Activated CD4-positive, alpha-beta T cell treated with anti-CD3 and anti-CD28 coated beads for 48 hours (primary cell): ENCODE results near the gene KLHL30.

Experiments
- DNase-seq: peaks from one replicate; pipeline ENCODE4 v3.0.0-alpha.2; 2020

The KLHL30 gene

DNA sequence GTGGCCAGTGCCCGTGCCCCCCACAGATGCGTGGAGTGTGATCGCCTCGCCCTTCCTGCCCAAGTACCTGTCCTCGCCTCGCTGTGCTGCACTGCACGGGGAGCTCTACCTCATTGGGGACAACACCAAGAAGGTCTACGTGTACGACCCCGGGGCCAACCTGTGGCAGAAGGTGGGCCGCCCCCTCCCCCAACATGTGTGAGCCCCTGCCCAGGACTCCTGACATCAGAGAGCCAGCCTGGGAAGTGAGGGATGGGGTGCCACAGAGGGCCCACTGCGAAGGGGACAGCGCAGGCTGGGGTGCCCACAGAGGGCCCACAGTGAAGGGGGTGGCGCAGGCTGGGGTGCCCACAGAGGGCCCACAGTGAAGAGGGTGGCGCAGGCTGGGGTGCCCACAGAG lies 10.5 kb downstream of the KLHL30 start:
- no peak for DNase-seq

DNA sequence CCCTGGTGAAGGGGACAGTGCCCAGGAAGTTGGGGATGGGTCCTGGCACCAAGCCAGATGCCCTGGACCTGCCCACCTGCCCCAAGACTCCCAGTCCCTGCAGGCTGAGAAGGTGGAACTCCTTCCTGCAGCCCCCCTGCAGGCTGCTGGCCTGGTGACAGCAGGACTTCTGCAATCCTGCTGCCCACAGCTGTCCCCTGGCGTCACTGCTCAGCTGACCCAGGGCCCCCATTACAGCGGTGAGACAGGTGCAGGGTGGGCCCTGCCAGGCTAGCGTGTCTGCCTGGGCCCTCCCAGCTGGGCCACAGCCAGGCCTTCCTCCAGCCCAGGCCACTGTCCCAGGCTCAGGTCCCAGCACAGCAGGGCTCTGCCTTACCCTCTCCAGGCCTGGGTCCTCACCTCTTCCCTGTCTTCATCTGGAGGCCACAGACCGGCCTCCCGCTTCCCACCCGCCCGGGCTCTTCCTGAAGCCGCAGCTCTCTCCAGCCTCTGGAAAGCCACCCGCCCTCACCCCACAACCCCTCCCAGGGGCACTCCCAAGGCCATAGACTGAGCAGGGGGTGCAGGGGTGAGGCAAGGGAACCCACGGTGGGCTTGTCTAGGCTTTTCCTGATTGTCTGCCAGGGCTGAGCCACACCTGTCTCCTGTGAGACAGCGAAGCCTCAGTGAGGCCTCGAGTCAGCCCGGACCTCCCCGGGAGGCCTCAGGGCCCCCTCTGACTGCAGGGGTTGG lies 11.5 kb downstream of the KLHL30 start:
- no peak for DNase-seq

DNA sequence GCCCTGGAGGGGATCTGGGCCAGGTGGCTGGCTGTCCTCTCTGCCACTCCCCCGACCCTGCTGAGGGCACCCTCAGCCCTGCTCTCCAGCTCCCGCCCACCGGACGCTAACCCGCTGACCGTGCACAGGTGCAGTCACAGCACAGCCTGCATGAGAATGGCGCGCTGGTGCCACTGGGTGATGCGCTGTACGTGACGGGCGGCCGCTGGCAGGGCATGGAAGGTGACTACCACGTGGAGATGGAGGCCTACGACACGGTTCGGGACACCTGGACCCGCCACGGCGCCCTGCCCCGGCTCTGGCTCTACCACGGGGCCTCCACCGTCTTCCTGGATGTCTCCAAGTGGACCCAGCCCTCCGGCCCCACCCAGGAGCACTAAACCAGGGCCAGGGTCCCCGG lies 12.2 kb downstream of the KLHL30 start:
- DNase-seq: no peak

DNA sequence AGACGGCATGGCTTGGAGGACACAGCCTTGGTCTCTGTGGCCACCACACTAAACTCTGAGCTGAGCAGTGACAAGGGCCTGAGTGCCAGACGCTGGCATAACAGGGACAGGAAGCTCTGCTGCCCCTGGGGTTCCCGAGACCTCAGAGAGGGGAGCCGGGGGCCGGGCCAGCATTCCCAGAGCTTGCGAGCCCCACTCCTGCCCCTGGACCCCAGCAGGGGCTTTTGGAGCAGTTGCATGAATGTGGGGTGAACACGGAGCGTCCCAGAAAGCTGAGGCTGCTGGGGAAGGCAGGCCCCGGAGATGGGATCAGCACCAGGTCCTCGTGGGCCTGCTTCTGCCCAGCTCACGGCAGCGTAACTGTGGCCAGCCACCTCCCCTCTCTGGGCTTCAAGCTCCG lies 12.7 kb downstream of the KLHL30 start:
- no peak for DNase-seq

DNA sequence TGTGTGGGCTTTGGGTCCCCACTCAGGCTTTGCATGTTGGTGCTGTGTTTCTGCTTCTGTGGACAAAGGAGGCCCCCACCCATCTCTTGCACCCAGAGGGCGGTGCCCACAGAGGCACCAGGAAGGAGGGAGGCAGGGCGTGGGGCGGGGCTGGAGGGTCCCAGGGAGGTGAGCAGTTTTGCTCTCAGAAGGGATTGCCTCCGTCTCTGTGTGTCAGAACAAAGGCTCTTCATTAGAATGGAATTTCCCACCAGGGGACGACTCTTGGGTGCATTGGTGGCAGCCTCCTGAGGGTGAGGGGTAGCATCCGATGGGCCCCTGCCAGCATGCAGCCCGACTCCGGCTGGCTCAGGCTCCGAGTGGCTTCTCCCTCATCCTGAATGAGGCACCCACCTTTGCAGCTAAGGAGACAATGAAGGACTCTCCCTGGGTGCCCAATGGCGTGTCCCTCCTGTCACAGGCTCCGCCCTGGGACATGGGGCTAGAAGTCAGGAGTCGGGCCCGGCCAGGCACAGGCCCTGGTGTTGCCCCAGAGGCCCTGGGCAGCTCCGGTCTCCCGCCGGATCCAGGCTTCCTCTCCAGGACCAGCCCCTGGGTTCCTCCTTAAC lies 13.3 kb downstream of the KLHL30 start:
- no peak for DNase-seq

DNA sequence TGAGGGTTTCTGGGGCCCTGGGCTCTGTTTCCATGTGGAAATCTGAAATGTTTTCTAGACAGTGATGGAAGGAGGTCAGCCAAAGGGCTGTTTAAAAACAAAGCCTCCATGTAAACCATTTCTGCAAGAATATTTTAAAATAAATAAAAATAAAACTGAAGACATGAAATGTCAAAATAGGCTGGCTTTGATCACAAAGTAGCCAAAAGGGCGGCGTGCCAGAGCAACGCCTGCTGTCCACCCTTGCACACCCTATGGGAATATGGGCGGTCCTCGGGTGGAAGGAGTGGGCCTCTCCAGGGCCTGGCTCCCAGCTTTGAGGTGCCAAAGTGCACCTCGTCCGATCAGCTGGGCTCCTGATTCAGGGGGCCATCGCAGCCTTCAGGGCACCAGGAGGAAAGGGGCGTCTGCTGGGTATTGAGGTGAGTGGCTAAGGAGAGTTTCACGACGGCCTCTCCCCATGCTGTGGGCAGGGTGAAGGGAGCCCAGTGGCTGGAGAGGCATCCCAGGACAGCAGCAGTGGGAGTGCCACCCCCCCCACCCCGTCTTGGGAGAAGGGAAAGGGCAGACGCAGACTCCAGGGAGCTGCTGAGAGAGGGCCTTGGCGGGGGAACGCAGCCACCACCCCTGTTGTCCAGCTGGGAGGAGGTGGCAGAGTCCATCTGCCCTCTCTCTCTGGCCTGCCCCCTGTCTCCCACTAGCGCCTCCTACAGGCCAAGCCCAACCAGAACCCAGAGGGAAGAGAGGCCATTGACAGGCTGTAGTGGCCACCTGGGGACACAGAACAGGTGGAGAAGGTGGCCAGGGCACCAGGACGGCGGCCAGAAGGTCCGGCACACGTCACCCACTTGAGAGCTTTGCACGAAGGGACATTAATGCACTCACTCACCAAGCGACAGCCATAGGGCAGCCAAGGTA lies 14.6 kb downstream of the KLHL30 start:
- no peak for DNase-seq

DNA sequence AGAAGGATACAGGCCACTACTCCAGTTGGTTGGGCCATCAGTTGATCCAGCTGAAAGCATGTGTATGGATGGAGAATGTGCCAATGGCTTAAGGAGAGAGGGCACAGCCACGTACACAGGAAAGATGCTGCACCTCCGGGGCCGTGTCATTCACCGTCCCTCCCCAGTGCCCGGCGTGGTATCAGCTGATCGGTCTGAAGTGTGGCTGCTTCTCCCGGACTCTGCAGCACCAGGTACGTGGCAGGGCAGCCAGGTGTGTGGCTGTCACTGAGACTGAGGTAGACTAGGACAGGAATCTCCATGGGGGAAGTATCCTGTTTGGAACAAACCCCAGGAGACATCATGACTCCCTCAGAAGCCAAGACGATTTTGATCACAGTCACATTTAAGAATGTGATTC lies 16.1 kb downstream of the KLHL30 start:
- DNase-seq: no peak

DNA sequence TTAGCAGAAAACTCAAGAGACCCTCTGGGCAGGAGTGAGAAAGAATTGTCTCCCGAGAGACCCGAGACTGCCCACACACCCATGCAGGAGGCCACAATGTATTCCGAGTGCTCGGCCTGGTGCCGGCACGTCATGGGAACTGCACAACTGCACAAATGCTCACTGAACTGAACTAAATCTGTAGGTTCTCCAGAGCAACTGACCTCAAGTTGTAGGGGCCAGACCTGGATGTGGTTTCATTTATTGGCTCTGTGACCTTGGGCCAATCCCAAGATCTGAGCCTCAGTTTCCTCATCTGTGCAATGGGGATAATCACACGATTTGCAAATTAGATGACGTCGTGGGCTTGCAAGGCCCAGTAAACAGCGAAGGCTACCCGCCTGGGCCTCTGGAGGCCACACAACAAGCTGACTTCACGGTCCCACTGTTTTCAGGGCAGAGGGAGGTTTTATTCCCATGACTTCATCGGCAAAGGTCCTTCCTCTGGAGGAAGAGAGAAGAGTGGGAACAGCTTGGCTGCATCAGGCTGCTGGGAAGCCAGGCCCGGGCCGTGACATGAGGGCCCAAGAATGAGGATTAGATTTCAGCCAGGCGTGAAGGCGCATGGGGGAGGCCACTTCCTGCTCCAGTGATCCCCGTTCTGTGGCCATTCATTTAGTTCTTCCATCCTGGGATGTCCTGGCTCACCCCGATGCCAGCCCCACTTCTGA lies 16.7 kb downstream of the KLHL30 start:
- DNase-seq: no peak

DNA sequence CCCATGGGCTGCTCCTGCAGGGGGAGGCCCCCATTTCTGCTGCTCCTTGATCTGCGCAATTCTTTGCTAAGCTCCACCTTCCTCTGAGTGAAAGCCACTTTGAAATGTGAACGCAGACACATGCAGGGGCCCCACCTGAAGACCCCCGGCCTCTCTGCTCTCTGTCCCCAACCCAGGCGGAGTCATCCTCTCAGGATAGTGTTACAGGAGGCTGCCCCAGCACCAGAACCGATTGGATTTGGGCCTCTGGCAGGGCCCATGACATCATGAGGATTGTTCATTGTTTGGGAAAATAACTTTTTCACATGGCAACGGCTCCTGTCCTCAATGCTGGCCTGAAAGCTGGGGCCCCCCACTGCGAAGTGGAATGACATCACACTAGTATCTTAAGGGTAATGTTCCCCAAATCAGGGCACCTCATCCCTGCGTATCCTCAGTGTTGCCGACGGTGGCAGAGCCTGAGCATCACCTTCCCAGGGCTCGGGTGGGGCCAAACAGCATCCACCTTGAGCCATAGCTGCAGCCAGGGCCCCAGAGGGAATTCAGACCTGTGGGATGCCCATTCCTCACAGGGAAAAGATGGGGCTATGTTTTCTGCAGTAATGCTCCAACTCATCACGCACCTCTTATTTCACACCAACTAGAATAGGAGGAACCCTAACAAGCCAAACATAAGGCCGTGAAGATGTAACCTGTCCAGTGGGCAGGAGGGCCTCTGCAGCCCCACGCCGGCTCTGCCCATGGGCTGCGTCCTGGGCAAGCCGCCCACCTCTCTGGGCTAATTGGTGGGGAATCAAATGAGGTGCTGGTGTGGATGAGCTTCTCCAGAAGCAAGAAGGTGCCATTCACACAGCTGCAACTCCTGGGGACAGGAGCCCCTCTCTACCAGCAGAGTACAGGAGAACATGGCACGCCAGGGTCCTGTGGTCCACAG lies 17.6 kb downstream of the KLHL30 start:
- DNase-seq: no peak

DNA sequence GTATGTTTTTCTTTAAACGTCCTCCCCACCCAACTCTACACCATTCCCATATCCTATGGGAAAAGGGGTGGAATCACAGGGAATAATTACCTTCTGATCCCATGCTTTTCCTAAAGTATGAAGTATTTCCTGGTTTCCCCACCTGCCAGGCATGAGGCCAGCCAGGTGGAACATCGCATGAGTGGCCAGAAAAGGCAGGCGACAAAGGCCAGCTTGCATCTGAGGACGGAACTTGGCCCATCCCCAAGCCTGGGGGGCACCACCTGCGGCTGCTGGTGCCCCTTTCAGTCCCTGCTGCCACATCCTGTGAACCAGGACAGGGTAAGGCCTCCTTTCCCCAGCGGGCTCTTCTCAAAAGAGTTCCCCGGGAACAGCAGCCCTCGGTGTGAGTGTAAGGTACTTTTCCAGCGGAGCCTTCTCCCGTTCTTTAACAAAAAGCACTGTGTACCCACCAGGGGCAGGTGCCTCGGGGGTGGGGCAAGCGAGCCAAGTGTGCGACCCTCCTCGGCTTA lies 19.1 kb downstream of the KLHL30 start:
- no peak for DNase-seq

DNA sequence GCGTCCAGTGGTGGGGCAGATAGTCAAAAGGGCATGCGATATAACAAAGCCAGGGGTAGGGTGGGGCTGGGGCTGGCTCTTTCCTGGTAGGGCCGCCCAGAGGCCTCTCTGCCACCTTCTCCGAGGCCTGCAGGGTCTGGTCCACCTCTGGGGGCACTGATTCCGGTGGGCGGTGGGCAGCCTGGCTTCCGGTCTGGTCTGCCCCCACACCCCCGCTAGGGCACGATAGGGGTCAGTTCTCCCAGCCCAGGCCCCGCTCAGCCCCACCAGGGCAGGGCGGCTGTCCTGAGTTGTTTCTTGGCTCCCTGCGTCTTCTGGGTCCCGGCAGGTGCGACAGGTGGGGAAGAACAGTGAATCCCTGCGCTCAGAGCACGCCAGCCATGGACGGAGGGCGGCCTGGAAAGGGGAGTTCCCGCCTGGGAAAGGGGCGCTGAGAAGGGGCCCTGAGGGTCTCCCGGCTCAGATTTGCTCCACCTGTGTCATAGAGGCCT lies 19.6 kb downstream of the KLHL30 start:
- no peak for DNase-seq

DNA sequence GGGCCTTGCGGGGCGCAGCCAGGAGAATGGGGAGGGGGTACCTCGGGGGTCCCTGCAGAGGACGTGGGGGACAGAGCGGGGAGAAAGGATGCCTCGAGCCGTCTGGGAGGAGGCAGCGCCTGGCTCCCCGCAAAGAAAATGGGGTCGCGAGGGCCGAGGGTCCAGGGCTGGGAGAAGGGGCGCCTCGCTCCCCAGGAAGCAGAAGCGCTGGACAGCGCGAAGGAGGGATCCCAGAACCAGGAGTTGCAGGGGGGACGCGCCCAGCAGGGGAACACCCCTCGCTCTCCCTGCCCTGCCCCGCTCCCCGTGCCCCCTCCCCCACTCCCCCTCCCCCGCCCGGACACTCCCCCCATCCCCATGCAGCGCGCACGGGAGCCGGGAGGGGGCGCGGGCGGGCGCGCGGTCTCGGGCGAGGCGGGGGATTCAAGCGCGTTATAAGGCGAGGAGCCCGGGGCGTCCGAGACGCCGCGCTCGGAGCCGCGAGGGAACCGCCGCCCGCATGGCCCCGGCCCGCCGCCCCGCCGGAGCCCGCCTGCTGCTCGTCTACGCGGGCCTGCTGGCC lies 20.1 kb downstream of the KLHL30 start, which contains the start of gene ERFE:
ERFE (plus strand) TSS at position 462 of the 562 bp plus-strand sequence; CDS start at position 500, 38 bp downstream.
- peak; percentile 73 for DNase-seq

DNA sequence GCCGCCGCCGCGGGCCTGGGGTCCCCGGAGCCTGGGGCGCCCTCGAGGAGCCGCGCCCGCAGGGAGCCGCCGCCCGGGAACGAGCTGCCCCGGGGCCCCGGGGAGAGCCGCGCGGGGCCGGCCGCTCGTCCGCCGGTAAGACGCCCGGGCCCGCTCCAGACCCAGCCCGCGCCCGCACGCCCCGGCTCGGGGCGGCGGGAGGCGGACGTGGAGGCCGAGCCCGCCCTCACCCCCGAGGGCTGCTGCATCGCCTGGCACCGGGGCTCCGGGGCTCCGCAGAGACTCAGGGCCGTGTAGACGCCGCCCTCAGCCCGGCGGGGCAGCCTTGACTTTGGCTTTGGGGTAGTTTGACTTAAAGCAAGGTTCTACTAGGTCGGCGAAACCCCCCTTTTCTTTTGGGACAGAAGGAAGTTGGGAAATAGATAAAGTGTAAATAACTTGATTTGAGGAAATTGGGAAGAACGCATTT lies 20.6 kb downstream of the KLHL30 start:
- peak; percentile 39 for DNase-seq

DNA sequence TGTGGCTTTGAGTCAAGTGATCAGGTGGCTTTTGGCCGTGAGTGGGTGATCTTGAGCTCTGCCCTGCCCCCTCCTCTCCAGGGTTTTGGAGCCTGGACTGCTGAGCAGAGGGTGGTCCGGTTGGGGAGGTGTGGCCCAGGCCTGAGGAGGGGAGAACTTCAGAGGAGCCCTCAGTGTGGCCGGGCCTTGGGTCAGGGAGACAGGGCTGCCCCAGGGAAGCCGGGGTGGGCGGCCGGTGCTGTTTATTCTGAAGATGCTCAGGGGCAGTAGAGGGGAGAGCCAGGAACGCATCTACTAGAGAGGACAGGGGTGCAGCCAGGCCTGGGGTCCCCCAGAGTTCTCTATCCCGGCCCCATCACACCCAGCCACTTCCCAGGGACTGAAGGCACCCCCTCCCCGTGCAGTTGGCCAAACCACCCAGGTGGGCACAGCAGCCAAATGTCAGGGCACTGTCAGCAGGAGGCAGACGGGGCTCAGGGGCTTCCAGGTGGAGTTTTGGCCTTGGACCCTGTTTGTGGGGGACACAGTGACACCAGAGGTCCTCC lies 21.3 kb downstream of the KLHL30 start:
- no peak for DNase-seq

DNA sequence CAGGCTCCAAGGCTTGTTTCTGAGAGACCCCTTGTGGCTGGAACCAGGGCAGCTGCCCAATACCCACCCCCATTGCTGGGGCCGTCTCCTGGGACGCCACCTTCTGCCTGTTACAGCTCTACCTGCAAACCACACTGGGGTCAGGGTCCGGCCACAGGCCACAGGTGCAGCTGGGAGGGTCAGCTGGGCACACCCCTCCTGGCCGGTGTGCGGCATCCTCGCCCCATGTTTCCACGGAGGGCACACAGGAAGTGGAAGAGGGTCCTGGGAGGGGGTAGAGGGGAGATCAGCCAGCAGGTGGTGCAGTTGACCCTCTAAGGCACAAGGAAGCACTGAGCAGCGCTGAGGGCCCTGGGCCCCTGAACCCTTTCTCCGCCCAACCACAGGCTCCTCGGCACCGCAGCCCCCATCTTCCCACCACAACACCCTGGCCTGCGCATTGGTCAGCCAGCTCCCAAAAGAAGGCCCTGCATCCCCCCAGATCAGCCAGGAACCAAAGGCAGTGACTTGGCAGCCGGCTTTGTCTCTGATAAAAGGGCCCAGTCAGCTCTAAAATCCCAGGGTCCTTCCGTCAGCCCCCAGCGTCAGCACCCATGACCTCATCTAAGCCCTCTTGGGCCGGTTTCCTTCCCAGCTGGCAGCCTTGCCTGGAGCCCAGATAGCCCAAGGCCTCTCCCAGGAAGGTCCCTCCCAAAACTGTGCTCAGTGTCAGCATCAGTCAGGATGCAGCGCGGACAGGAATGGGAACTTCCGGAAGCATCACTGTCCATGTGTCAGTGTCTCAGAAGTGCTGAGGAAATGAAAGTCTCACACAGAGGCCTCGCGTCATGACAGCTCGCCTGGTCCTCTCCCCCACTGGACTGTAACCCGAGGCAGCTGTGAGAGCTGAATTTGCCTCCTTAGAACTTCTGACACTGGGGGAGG lies 22.0 kb downstream of the KLHL30 start:
- DNase-seq: no peak

DNA sequence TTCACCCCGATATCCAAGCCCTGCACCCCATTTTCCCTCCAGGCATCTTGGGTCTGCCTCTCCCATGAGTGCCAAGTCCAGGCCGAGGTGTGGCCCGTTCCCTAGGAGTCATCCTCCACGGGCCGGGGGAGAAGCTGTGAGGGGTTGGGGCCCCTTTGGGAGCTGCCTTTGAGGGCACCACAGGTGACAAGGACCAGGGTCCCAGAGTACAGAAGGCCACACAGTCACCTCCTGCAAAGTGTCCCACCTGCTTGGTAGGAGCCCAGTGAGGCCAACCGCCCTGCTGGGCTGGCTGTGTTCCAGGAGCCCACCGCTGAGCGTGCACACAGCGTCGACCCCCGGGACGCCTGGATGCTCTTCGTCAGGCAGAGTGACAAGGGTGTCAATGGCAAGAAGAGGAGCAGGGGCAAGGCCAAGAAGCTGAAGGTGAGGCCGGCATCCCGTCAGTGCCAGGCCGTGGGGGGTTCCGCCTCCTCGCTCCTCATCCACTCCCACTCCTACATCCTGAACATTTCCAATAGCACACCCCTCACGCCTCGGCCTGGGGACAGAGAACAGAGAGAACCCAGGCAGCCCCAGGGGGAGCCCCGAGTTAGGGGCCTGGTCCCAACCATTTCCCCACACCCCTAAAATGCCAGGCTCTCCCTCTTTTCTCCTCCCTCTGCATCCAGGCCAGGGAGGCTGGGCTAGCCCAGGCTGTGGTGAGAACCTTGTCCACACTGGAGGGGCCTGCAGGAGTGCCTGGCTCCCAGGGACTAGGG lies 23.0 kb downstream of the KLHL30 start:
- DNase-seq: no peak

DNA sequence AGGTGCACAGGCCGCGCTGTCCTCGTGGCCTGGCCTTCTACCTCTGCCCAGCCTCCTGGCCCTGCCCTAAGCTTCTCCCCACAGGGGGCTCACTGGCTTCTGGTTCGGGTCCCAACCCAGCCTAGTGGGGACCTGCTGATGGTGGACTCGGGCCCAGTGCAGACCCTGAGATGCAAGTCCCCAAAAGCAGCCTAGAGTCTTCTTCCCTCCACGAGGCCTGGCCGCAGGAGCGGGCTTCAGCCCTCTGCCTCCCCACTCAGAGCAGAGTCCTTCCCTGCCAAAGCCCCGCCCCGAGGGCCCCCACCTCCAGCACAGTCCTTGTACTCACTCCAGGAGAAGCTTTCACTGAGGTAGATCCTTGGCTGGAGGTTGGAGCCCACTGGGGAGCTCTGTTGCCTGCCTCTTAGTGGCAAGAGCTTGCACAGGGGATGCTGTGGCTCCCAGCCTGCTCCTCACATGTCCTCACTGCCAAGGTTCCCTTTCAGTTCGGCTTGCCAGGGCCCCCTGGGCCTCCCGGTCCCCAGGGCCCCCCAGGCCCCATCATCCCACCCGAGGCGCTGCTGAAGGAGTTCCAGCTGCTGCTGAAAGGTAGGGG lies 23.9 kb downstream of the KLHL30 start:
- DNase-seq: no peak

DNA sequence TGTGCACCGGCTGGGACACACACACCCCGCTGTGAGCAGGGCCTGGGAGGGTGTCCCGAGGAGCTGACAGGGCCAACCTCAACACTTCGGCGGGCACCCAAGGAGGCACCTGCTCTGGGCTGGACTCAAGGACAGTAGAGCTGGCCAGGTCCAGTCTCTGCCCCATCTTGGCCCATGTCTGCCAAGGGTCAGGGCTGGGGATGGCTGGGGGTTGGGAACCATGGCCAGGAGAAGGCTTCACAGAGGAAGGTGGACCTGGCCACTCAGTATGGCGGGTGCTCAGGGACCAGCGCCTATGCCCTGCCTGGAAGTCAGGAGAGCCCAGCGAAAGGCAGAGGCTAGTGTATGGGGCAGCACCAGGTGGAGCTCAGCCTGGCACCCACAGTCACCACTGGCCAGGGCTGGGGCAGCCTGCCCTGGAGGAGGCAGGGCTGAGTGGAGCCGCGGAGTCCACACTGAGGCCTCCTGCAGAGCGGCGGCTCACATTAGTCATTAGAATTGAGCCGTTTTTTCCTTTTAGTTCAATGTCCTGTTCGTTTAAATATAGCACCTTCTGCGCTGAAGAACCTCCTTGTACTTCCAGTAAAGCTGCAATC lies 24.5 kb downstream of the KLHL30 start:
- DNase-seq: no peak
